Fibroblast of peridontal ligament (primary cell): ENCODE data around the gene LRRC72.
A peak's percentile ranks its signal among the peaks of the same experiment; 100 is the strongest.
"Not testable (repeated sequence)": the region's sequence is repeated elsewhere in the genome, so short reads cannot be mapped to it uniquely, and the experiment has no call there.

Experiments used
- DNase-seq: peaks from one replicate; pipeline ENCODE4 v3.0.0-alpha.2; 2010; ENCODE audit errors: extremely low read depth

Gene LRRC72

GRCh38 chr7:16579216-16579615 is 52.6 kb downstream of the LRRC72 start:
- no peak for DNase-seq

GRCh38 chr7:16581286-16581685 is 54.7 kb downstream of the LRRC72 start:
- no peak for DNase-seq

GRCh38 chr7:16583834-16584233 is 57.2 kb downstream of the LRRC72 start:
- DNase-seq, result no peak

- DNase-seq, result no peak
These were observed 58.9 kb downstream of the LRRC72 start for GRCh38 chr7:16585540-16585939.

- DNase-seq, result no peak
These were observed 59.7 kb downstream of the LRRC72 start for GRCh38 chr7:16586081-16586874.

- no peak for DNase-seq
These were observed 60.5 kb downstream of the LRRC72 start for GRCh38 chr7:16587129-16587528.

GRCh38 chr7:16587790-16588189 is 61.2 kb downstream of the LRRC72 start:
- no peak for DNase-seq

- DNase-seq, result peak; percentile 30
These were observed 63.3 kb downstream of the LRRC72 start for GRCh38 chr7:16589881-16590280.

- no peak for DNase-seq
These were observed 63.8 kb downstream of the LRRC72 start for GRCh38 chr7:16590424-16590823.

GRCh38 chr7:16592395-16592794 is 65.8 kb downstream of the LRRC72 start:
- DNase-seq, result no peak

GRCh38 chr7:16594061-16594460 is 67.4 kb downstream of the LRRC72 start:
- DNase-seq, result peak; percentile 56

GRCh38 chr7:16594676-16595075 is 68.1 kb downstream of the LRRC72 start:
- DNase-seq, result peak; percentile 24

GRCh38 chr7:16595596-16595995 is 69.0 kb downstream of the LRRC72 start:
- not testable (repeated sequence) for DNase-seq

- DNase-seq, result no peak
These were observed 71.4 kb downstream of the LRRC72 start for GRCh38 chr7:16598015-16598414.

- DNase-seq, result no peak
These were observed 73.2 kb downstream of the LRRC72 start for GRCh38 chr7:16599860-16600259.

- no peak for DNase-seq
These were observed 77.0 kb downstream of the LRRC72 start for GRCh38 chr7:16603633-16604032.

- DNase-seq, result peak; percentile 38
These were observed 77.4 kb downstream of the LRRC72 start for GRCh38 chr7:16604054-16604453.

- no peak for DNase-seq
These were observed 80.1 kb downstream of the LRRC72 start for GRCh38 chr7:16606704-16607103.

GRCh38 chr7:16609842-16610450 is 83.3 kb downstream of the LRRC72 start:
- DNase-seq, result no peak

- DNase-seq, result no peak
These were observed 85.1 kb downstream of the LRRC72 start for GRCh38 chr7:16611711-16612110.

- no peak for DNase-seq
These were observed 88.6 kb downstream of the LRRC72 start for GRCh38 chr7:16615228-16615627.

GRCh38 chr7:16616122-16616521 is 89.5 kb downstream of the LRRC72 start:
- DNase-seq, result peak; percentile 20

- no peak for DNase-seq
These were observed 89.9 kb downstream of the LRRC72 start for GRCh38 chr7:16616542-16616941.
